Measurements from ENCODE around the gene C1QC. TPM values are rescaled to one million over a fixed set of nuclear protein-coding genes. Genes with fewer than 3 reads are reported as not detected.

Gene C1QC
- total and polyA plus RNA-seq, 2 of the 8 experiments (the other 6 are each of a cell fraction or from before 2014, with no cell fraction given): not detected

GRCh38 chr1:22665752-22666151 lies 22.3 kb downstream of the C1QC start:
- ChIA-PET POLR2A (ENCODE audit: partially characterized antibody) (no interaction called here), CTCF (ENCODE audit: partially characterized antibody) (interaction anchor here (0.6 to 3.8 kb wide), 27 partner anchors 10 to 298 kb away, joined by 3 to 27 read pairs (median 4); no protein-coding TSS in a partner anchor)
- Histone ChIP-seq H4K8ac (ENCODE audit: extremely low read depth, insufficient read depth, low read length) (no peak overlapping the region), H4K5ac (ENCODE audit: insufficient read length, low read depth, low read length) (no peak overlapping the region), H4K91ac (replicated peaks; ENCODE audit: insufficient read length, low read length) (no peak overlapping the region), H2BK5ac (ENCODE audit: low read depth, low read length) (no peak overlapping the region), H2AK5ac (ENCODE audit: low read depth, low read length) (no peak overlapping the region), H3K27ac (ENCODE audit: low read depth, low read length) (no peak overlapping the region), H3K27me3 (replicated peaks in 1 of 4; ENCODE audit: control insufficient read depth in 3 of 4, extremely low read depth in 1 of 4, insufficient read depth in 3 of 4, low read length in 3 of 4) (no peaks in the 10 kb centered on the region), H3K4me1 (replicated peaks in 1 of 4; ENCODE audit: control insufficient read depth in 3 of 4, insufficient read depth in 4 of 4, low read length in 3 of 4) (peaks cover 0 to 1% (median 0%) of the 10 kb centered on the region in 4 experiments; a peak in 1 of 7 replicates), H2BK120ac (replicated peaks; ENCODE audit: low read depth, low read length) (no peak overlapping the region), H3K23me2 (ENCODE audit: low read depth, low read length) (no peaks in the 10 kb centered on the region; the same call in 1 of the 2 replicates), H2BK12ac (ENCODE audit: low read depth, low read length) (no peak overlapping the region), H2AFZ (ENCODE audit: low read length) (0 out of 2 replicates have a peak overlapping the region, but pooled peaks have one; percentile 86), H2BK15ac (ENCODE audit: low read length) (no peak overlapping the region), H3K14ac (ENCODE audit: insufficient read length) (no peak overlapping the region), H3K79me1 (ENCODE audit: low read depth, low read length) (no peaks in the 10 kb centered on the region), H3K9ac (replicated peaks in 1 of 4; ENCODE audit: extremely low read depth in 1 of 4, low read depth in 3 of 4, low read length in 3 of 4) (no peak overlapping the region; a peak in 1 of 7 replicates), H2BK20ac (ENCODE audit: low read length) (no peak overlapping the region), H4K20me1 (replicated peaks in 1 of 2; ENCODE audit: control insufficient read depth in 1 of 2, insufficient read depth in 2 of 2, low read length in 2 of 2) (no peaks in the 10 kb centered on the region), H3K4me2 (ENCODE audit: insufficient read depth in 1 of 2, low read depth in 2 of 2, low read length in 2 of 2) (peak overlapping the region in 1 of 2 experiments; percentile 21; a peak in 1 of 4 replicates), H3K4me3 (ENCODE audit: extremely low read depth in 1 of 4, insufficient read depth in 2 of 4, low read depth in 3 of 4, low read length in 4 of 4) (no peak overlapping the region), H3K79me2 (ENCODE audit: control insufficient read depth in 1 of 2, insufficient read depth in 2 of 2, low read length in 2 of 2) (no peaks in the 10 kb centered on the region), H3K56ac (replicated peaks; ENCODE audit: insufficient read length, low read depth, low read length) (no peak overlapping the region), H3K18ac (ENCODE audit: extremely low read depth, low read length) (no peak overlapping the region), H3K23ac (ENCODE audit: insufficient read length) (no peak overlapping the region), H3K36me3 (ENCODE audit: control insufficient read depth in 2 of 4, insufficient read depth in 4 of 4, low read length in 3 of 4) (no peaks in the 10 kb centered on the region), H3K9me3 (ENCODE audit: insufficient read depth in 2 of 2, low read depth in 1 of 2, low read length in 1 of 2) (no peaks in the 10 kb centered on the region), H3K4ac (replicated peaks; ENCODE audit: insufficient read length, low read depth, low read length) (no peak overlapping the region)
- peak in 1 of 2 experiments; percentile 79 for DNase-seq (ENCODE audit: low read depth in 1 of 2, low spot score in 2 of 2)
- WGBS, 2 experiments (ENCODE audit: extremely low coverage in 1 of 2, insufficient coverage in 1 of 2, insufficient read length in 1 of 2, insufficient replicate concordance in 2 of 2, low coverage in 1 of 2, low lambda C conversion rate in 2 of 2, missing lambda C conversion rate in 1 of 2): 48% methylated on average over 7 of the region's 7 CpGs; no CpG with 5 or more reads in 1 of the 2 experiments
- TF ChIP-seq SP1 (IDR thresholded peaks at IDR 0.05; ENCODE audit: low read depth, low read length) (no peak), CHD2 (IDR thresholded peaks at IDR 0.05; ENCODE audit: low read length) (no peak), CTCF (IDR thresholded peaks at IDR 0.05; ENCODE audit: control extremely low read depth in 1 of 3, insufficient read depth in 1 of 3, low read depth in 1 of 3, low read length in 3 of 3) (peak; percentile 81 to 91 (median 88)), RNF2 (IDR thresholded peaks at IDR 0.05; ENCODE audit: borderline replicate concordance, low read depth, low read length, missing control alignments, poor library complexity, severe bottlenecking) (no peak), TAF1 (IDR thresholded peaks at IDR 0.05; ENCODE audit: low read depth, low read length) (no peak), HDAC2 (IDR thresholded peaks at IDR 0.05; ENCODE audit: borderline replicate concordance in 1 of 2, low read depth in 2 of 2, low read length in 2 of 2) (no peak), RAD21 (IDR thresholded peaks at IDR 0.05 in 1 of 2, conservative IDR thresholded peaks at IDR 0.05 in 1 of 2; ENCODE audit: low read depth in 2 of 2, low read length in 2 of 2) (peak; percentile 94 to 95)
- FAIRE-seq: peak; percentile 88

Data from H1 (cell line).